Breast epithelium (tissue), 3 donors: ENCODE results near the gene BBS4.

Source experiments
- CTCF ChIP-seq, 3 donors: fragments of 450-650 bp; IDR thresholded peaks; one replicate each; pipeline ENCODE4 v1.5.1; 2016 to 2017; ENCODE audit warnings: antibody characterized with exemption in 3 of 3, mild to moderate bottlenecking in 3 of 3, moderate library complexity in 3 of 3
- POLR2A ChIP-seq: fragments of 450-650 bp; IDR thresholded peaks from one replicate; pipeline ENCODE4 v1.6.1; 2016; ENCODE audit warnings: antibody characterized with exemption, mild to moderate bottlenecking, moderate library complexity
- POLR2AphosphoS5 ChIP-seq, 3 donors: sonication (generic); formaldehyde crosslinking; IDR thresholded peaks; one replicate each; pipeline ENCODE4 v1.6.1; 2017; ENCODE audit warnings: antibody characterized with exemption in 3 of 3

- TF ChIP-seq CTCF (IDR thresholded peaks at IDR 0.05) = no peak
- no peak for TF ChIP-seq POLR2A
- no peak for TF ChIP-seq POLR2AphosphoS5 (IDR thresholded peaks at IDR 0.05)
These were observed 99.8 kb downstream of the BBS4 start for GRCh38 chr15:72785841-72786240.
